IPS-20b (cell line): ENCODE data around the gene CDC5L.
A peak's percentile ranks its signal among the peaks of the same experiment; 100 is the strongest.
"Not testable (repeated sequence)": the region's sequence is repeated elsewhere in the genome, so short reads cannot be mapped to it uniquely, and the experiment has no call there.

Source experiments
- H3K27ac ChIP-seq: one replicate; pipeline ENCODE4 v1.5.1; 2013; ENCODE audit warnings: low read length
- H3K27me3 ChIP-seq: 2 replicates; pipeline ENCODE4 v1.6.1; 2013; ENCODE audit warnings: mild to moderate bottlenecking, low read length, inconsistent platforms; ENCODE audit not compliant: insufficient read depth
- H3K36me3 ChIP-seq: 2 replicates; pipeline ENCODE4 v1.6.1; 2013; ENCODE audit warnings: low read depth, mild to moderate bottlenecking, inconsistent platforms, low read length, moderate library complexity; ENCODE audit not compliant: insufficient read depth
- H3K4me1 ChIP-seq: 2 replicates; pipeline ENCODE4 v1.6.1; 2013; ENCODE audit warnings: mild to moderate bottlenecking, control low read depth, inconsistent platforms, low read length, moderate library complexity; ENCODE audit not compliant: insufficient read depth
- H3K4me3 ChIP-seq: 2 replicates; pipeline ENCODE4 v1.5.1; 2013; ENCODE audit warnings: mild to moderate bottlenecking, low read length, inconsistent platforms
- H3K9ac ChIP-seq: 2 replicates; pipeline ENCODE4 v1.6.1; 2013; ENCODE audit warnings: low read depth, mild to moderate bottlenecking, inconsistent platforms, low read length, moderate library complexity
- H3K9me3 ChIP-seq: 2 replicates; pipeline ENCODE4 v1.6.1; 2013; ENCODE audit warnings: mild to moderate bottlenecking, low read depth, low read length, inconsistent platforms; ENCODE audit not compliant: insufficient read depth

Gene CDC5L

GRCh38 chr6:44387346-44388134, at the start of gene CDC5L:
CDC5L (plus strand) TSS chr6:44387706; CDS start chr6:44387824, 118 bp downstream.
- H3K27me3 ChIP-seq, result no peaks in the 10 kb centered on the region
- peak within 1 kb of the TSS; percentile 90 for H3K4me3 ChIP-seq
- peaks cover 11% of the 10 kb centered on the region; the same call in 1 of the 2 replicates for H3K4me1 ChIP-seq
- H3K9ac ChIP-seq, result peak within 1 kb of the TSS; percentile 94
- H3K27ac ChIP-seq, result peak within 1 kb of the TSS; percentile 73
- peaks cover 22% of the 10 kb centered on the region for H3K36me3 ChIP-seq
- H3K9me3 ChIP-seq, result no peaks in the 10 kb centered on the region

DNA sequence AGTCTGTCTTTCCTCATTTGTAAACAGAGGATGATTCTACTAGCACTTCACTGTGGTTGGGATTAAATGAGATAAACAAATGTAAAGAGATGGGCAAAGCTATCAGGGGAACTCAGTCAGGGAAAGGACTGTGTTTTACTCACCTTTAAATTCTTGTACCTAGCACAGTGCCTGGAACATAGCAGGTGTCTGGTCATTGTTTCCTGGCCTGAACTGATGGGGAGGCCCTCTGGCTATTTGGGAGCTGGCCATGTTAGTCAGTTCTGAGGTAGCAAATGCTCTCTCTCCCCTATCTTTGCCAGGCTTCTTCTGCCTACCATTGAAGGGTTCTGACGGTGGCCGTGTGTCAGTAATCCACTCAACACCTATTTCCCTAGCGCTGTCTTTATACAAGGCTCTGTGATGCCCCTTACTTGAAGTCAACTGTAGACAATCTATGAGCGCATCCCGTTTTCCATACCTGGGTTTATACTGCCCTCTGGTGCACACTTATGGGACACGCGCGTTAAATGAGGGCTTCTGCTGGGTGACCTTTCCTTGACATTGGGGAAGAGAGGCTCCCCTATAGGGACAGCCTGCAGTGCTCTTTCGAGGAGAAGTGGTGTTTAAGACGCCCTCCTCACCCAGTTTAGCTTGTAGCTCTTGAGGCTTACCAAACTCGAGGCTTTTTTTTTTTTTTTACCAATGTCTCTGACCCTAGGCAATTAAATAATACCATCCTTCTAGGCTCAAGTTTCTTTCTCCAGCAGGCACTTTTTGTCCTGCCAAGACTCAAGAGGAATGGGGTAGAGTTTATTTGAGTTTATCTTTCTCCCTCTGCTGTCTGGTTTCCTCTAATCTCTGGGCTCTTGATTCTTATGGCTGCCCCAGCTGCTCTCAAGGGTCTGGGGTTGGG, 49.0 kb upstream of the CDC5L start:
- H3K9me3 ChIP-seq, result no peaks in the 10 kb centered on the region
- peaks cover 15% of the 10 kb centered on the region; the same call in 1 of the 2 replicates for H3K27me3 ChIP-seq
- no peak overlapping the region for H3K27ac ChIP-seq
- 0 out of 2 replicates have a peak, but pooled peaks cover 5% of the 10 kb centered on the region for H3K4me1 ChIP-seq
- H3K4me3 ChIP-seq, result no peak overlapping the region
- no peak overlapping the region for H3K9ac ChIP-seq
- H3K36me3 ChIP-seq, result no peaks in the 10 kb centered on the region

GRCh38 chr6:44339301-44339700, 48.2 kb upstream of the CDC5L start:
- Histone ChIP-seq H3K4me3 (no peak overlapping the region), H3K27ac (no peak overlapping the region), H3K9ac (no peak overlapping the region), H3K36me3 (no peaks in the 10 kb centered on the region), H3K9me3 (no peaks in the 10 kb centered on the region), H3K4me1 (0 out of 2 replicates have a peak, but pooled peaks cover 5% of the 10 kb centered on the region), H3K27me3 (peaks cover 21% of the 10 kb centered on the region)

DNA sequence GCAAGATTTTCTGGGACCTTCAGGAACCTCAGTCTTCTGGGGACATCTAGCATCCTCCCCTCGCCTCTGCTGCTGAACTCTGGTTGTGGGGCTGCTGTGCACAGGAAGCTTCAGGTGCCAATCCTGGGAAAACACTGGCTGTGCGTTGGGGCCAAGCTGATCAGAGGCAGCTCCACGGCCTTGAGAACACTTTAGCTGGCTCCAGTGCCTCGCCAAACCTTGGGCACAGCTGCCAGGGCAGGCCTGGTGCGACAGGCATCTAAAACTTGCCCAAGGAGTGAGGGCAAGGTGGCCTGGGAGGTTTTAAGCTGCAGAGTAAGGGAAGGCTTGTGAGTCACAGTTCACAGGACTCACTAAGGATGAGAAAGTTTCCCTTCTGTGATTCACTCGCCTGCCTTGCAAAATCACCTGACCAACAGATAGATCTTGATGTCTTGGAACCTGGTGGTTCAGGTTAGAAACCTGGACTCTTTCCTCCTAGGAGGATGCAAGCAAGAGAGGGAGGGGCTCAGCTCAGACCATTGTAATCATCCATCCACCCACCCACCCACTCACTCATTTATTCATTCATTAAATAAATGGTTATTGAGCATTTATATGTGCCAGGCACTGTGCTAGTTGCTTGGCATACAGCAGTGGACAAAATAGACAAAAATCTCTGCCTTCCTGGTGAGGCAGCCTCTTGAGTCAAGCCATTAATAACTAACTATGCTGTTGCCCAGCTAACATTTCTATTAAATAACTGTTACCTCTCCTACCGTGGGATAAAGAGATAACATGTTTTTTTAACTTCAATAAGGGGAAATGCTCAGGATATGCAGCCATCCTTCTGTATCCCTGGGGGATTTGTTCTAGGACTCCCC, 47.5 kb upstream of the CDC5L start:
- Histone ChIP-seq H3K9me3 (no peaks in the 10 kb centered on the region), H3K27ac (no peak overlapping the region), H3K9ac (no peak overlapping the region), H3K36me3 (no peaks in the 10 kb centered on the region), H3K27me3 (peaks cover 21% of the 10 kb centered on the region), H3K4me3 (no peak overlapping the region), H3K4me1 (0 out of 2 replicates have a peak, but pooled peaks cover 5% of the 10 kb centered on the region)

DNA sequence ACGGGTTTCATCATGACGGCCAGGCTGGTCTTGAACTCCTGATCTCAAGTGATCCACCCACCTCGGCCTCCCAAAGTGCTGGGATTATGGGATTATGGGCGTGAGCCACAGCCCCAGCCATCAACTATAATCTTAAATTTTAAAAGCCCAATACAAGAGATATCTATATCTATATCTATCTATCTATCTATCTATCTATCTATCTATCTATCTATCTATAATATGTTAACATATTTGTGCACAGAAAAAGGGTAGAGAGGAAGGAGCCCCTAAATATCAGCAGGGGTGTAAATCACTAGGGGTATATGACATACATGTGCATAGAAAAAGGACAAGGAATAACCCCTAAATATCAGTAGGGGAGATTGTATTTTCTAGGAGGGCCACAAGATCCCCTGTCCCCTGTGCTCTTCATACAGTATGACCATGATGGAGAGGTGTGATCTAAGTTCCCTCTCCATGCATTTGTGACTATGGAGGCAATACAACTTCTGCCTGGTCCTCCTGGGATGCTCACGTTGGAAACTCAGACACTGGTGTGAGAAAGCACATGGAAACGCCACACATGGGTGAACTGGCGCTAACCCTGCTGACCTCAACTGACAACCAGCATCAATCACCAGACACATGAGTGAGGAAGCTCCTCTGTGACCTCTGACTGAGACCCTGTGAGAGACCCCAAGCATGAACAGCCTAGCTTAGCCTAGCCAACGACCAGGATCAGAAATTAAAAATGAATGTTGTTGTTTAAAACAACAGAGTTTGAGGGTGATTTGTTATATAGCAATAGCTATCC, 46.2 kb upstream of the CDC5L start:
- Histone ChIP-seq H3K4me1 (0 out of 2 replicates have a peak, but pooled peaks cover 2% of the 10 kb centered on the region), H3K27ac (no peak overlapping the region), H3K36me3 (no peaks in the 10 kb centered on the region), H3K4me3 (no peak overlapping the region), H3K9ac (no peak overlapping the region), H3K9me3 (no peaks in the 10 kb centered on the region), H3K27me3 (peaks cover 21% of the 10 kb centered on the region)

- Histone ChIP-seq H3K27me3 (peaks cover 21% of the 10 kb centered on the region), H3K36me3 (no peaks in the 10 kb centered on the region), H3K9me3 (no peaks in the 10 kb centered on the region), H3K4me3 (no peak overlapping the region), H3K4me1 (no peaks in the 10 kb centered on the region), H3K27ac (no peak overlapping the region), H3K9ac (no peak overlapping the region)
Measured at GRCh38 chr6:44342052-44342451, 45.5 kb upstream of the CDC5L start.

DNA sequence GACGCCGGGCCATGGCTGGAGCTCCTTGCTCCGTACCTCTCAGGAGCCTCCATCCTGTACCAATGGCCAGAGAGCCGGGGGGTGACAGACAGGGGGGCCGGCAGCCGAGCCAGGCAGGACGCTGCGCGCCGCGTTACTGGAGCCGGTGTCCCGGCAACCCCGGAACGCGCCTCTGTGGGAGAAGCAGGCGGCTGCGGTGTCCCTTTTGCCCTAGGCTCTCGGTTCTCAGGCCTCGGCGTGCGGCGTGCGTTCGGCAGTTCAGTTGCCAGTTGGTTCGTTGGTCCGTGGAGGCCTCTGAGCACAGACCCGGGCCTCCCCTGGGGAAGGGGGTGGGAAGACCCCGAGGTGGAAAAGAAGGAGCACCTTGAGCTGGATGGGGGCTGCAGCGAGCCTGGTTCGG, 45.0 kb upstream of the CDC5L start, which contains the start of gene SPATS1:
Gene SPATS1, plus strand, starts transcription at position 162 of the 400 bp plus-strand sequence. CDS start 446 bp downstream, outside the sequence.
- Histone ChIP-seq H3K9me3 (no peaks in the 10 kb centered on the region), H3K4me3 (no peak within 1 kb of the TSS), H3K9ac (no peak within 1 kb of the TSS), H3K36me3 (no peaks in the 10 kb centered on the region), H3K27me3 (peaks cover 21% of the 10 kb centered on the region), H3K27ac (no peak within 1 kb of the TSS), H3K4me1 (no peaks in the 10 kb centered on the region)

DNA sequence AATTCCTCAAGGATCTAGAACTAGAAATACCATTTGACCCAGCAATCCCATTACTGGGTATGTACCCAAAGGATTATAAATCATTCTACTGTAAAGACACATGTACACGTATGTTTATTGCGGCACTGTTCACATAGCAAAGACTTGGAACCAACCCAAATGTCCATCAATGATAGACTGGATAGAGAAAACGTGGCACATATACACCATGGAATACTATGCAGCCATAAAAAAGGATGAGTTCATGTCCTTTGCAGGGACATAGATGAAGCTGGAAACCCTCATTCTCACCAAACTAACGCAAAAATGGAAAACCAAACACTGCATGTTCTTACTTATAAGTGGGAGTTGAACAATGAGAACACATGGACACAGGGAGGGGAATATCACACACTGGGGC, 40.7 kb upstream of the CDC5L start:
- H3K36me3 ChIP-seq, H3K9ac ChIP-seq, H3K9me3 ChIP-seq, H3K4me1 ChIP-seq, H3K4me3 ChIP-seq, H3K27ac ChIP-seq: not testable (repeated sequence)
- peaks cover 19% of the 10 kb centered on the region for H3K27me3 ChIP-seq

DNA sequence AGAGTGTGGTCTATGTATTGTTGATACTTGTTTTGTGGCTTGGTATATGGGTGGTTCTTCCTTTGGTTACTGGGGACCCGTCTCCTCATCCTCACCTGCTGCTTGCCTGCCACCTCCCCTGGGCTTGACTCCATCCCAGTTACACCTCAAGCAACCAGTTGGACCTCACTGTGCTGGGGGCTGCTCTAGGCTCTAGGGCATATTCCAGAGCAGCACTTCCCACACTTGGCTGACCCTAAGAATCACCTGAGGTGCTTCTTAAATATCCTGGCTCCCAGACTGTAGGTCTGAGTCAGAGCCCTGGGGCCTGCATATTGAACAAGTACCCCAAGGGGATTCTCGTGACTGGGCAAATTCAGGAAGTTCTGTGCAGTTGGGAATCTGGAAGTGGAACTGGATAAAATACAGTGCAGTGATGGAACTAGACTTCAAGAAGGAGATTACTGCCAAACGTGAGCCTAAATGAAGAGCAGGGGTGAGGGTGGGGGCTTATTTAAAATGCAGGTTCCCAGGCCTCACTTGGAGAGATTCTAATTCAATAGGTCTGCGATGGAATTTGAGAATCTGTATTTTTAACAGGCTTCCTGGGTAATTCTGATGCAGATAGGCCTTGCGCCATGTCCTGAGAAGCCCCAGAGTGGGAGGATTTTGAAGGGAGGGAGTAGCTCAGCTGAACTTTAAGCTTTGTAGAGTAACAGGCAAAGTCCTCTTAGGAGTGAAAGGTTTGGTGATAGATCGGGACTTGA, 37.4 kb upstream of the CDC5L start:
- Histone ChIP-seq H3K27ac (no peak overlapping the region), H3K9ac (no peak overlapping the region), H3K36me3 (no peaks in the 10 kb centered on the region), H3K27me3 (no peaks in the 10 kb centered on the region), H3K4me3 (no peak overlapping the region; the same call in 1 of the 2 replicates), H3K4me1 (peaks cover 8% of the 10 kb centered on the region), H3K9me3 (no peaks in the 10 kb centered on the region; the same call in 1 of the 2 replicates)

- H3K27me3 ChIP-seq, H3K4me1 ChIP-seq, H3K36me3 ChIP-seq, H3K9ac ChIP-seq, H3K27ac ChIP-seq, H3K9me3 ChIP-seq, H3K4me3 ChIP-seq: not testable (repeated sequence)
Measured at GRCh38 chr6:44350650-44350994, 36.9 kb upstream of the CDC5L start.
